OCI-LY7 (cell line): Measurements from ENCODE around the gene PRKG1. TPM values are rescaled to one million over a fixed set of nuclear protein-coding genes. Genes with fewer than 3 reads are reported as not detected.

Experiments
- BruUV-seq: library from RNA; stranded (reverse); fragments of 400-500 nt; replicated peaks from 2 replicates; lab custom pipeline; 2021; lab: Mats Ljungman, UMichigan
- CTCF ChIA-PET: fragments of 300-600 bp; sonication (Branson Sonifier 250); formaldehyde crosslinking; loops from one replicate; lab custom pipeline; 2022; ENCODE audit warnings: antibody characterized with exemption; ENCODE audit not compliant: unreplicated experiment; lab: Charles Lee
- POLR2A ChIA-PET: fragments of 300-600 bp; sonication (Branson Sonifier 250); formaldehyde crosslinking; loops from one replicate; lab custom pipeline; 2022; ENCODE audit warnings: antibody characterized with exemption; lab: Charles Lee
- DNase-seq: peaks from one replicate; pipeline ENCODE4 v3.0.0-alpha.2; 2015; ENCODE audit warnings: low spot score
- H2AFZ ChIP-seq: fragments of 200-600 bp; sonication (generic), shearing (Covaris generic); 2 replicates; pipeline ENCODE4 v1.6.1; 2014; ENCODE audit warnings: mild to moderate bottlenecking, antibody characterized with exemption, low read length, moderate library complexity
- H3K27ac ChIP-seq: fragments of 200-600 bp; sonication (generic); 2 replicates; pipeline ENCODE4 v1.5.1; 2014; ENCODE audit warnings: mixed run types, low read depth, mild to moderate bottlenecking, moderate library complexity, low read length, inconsistent platforms; ENCODE audit not compliant: poor library complexity, severe bottlenecking
- H3K36me3 ChIP-seq: fragments of 200-600 bp; sonication (generic); 2 replicates; pipeline ENCODE4 v1.6.1; 2014; ENCODE audit warnings: mild to moderate bottlenecking, antibody characterized with exemption, low read length, moderate library complexity, mixed read lengths; ENCODE audit not compliant: insufficient read depth
- H3K4me1 ChIP-seq: fragments of 200-600 bp; sonication (generic); 2 replicates; pipeline ENCODE4 v1.5.1; 2014; ENCODE audit warnings: mild to moderate bottlenecking, low read length; ENCODE audit not compliant: insufficient read depth, poor library complexity, severe bottlenecking
- H3K4me2 ChIP-seq: fragments of 200-600 bp; sonication (generic); 2 replicates; pipeline ENCODE4 v1.6.1; 2014; ENCODE audit warnings: mild to moderate bottlenecking, low read length
- H3K4me3 ChIP-seq: fragments of 200-600 bp; sonication (generic); 2 replicates; pipeline ENCODE4 v1.5.1; 2014; ENCODE audit warnings: mild to moderate bottlenecking, low read depth, low read length; ENCODE audit not compliant: poor library complexity, severe bottlenecking
- H3K79me2 ChIP-seq: fragments of 200-600 bp; sonication (generic); 2 replicates; pipeline ENCODE4 v1.6.1; 2016; ENCODE audit warnings: low read depth, mild to moderate bottlenecking, low read length, moderate library complexity, mixed read lengths; ENCODE audit not compliant: insufficient read depth
- H3K9me2 ChIP-seq: fragments of 200-600 bp; sonication (generic); 2 replicates; pipeline ENCODE4 v1.6.1; 2016; ENCODE audit warnings: mild to moderate bottlenecking, low read length, mixed read lengths; ENCODE audit not compliant: insufficient read depth
- H3K9me3 ChIP-seq: fragments of 200-600 bp; sonication (generic); 2 replicates; pipeline ENCODE4 v1.6.1; 2014; ENCODE audit warnings: mild to moderate bottlenecking, mixed run types, low read length, mixed read lengths
- H4K20me1 ChIP-seq: fragments of 200-600 bp; sonication (generic); 2 replicates; pipeline ENCODE4 v1.6.1; 2014; ENCODE audit warnings: mild to moderate bottlenecking, antibody characterized with exemption, low read length, moderate library complexity, mixed read lengths; ENCODE audit not compliant: insufficient read depth
- CTCF ChIP-seq: fragments of 200-600 bp; sonication (generic); conservative IDR thresholded peaks from 2 replicates; pipeline ENCODE4 v1.5.1; 2014; ENCODE audit warnings: mild to moderate bottlenecking, antibody characterized with exemption, low read length, moderate library complexity, mixed read lengths
- EZH2phosphoT487 ChIP-seq: fragments of 200-600 bp; sonication (generic); IDR thresholded peaks from 2 replicates; pipeline ENCODE4 v1.6.1; 2018; ENCODE audit warnings: low read depth, borderline replicate concordance, mild to moderate bottlenecking, mixed run types, antibody characterized with exemption, low read length, moderate library complexity, mixed read lengths
- intact Hi-C: fragments of 100-400 bp; cut with micrococcal nuclease; formaldehyde crosslinking; loops from one replicate; pipeline ENCODE4 v1.10.0; 2022; ENCODE audit not compliant: unreplicated experiment
- total RNA-seq, 2 experiments: library from RNA; depleted of rRNA in 1 of 2; stranded (reverse); fragments of >200 nt in 1 of 2; shearing (Covaris generic) in 1 of 2; gene quantifications; 2 replicates each; pipeline ENCODE4 v1.2.3, GENCODE V29; 2014 to 2022

Gene PRKG1
- total RNA-seq, 2 experiments from 2014 or later: not detected

DNA sequence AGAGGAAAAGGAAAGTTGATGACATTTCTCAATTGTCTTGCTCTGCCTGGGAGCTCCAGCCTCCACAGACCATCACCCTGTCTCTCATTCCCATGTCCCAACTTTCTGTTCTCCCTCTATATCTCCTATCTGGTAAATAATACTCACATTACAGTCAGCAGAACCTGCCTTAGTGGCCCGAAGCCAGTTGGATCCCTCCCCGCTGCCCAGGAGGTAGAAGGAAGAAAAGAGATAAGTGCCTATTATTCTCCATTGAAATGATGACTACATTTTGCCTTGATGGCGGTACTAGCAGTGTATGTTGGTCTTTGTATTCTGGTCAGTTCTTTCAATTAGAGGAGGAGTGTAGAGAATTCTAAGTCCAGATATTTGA is 533.2 kb downstream of the PRKG1 start:
- ChIA-PET POLR2A (interaction anchor here (0.8 kb wide), 1 partner anchor 147 kb away, joined by 3 read pairs; no protein-coding TSS in a partner anchor), CTCF (no interaction called here)
- Histone ChIP-seq H3K4me3 (no peak overlapping the region), H3K9me3 (no peaks in the 10 kb centered on the region), H3K27ac (no peak overlapping the region), H4K20me1 (no peaks in the 10 kb centered on the region), H2AFZ (no peak overlapping the region), H3K9me2 (no peaks in the 10 kb centered on the region), H3K4me1 (no peaks in the 10 kb centered on the region), H3K79me2 (no peaks in the 10 kb centered on the region), H3K4me2 (no peak overlapping the region), H3K36me3 (no peaks in the 10 kb centered on the region)
- no TSS peak for BruUV-seq
- no peak for DNase-seq
- intact Hi-C loops: no loop called here
- TF ChIP-seq EZH2phosphoT487 (no peak), CTCF (no peak)

DNA sequence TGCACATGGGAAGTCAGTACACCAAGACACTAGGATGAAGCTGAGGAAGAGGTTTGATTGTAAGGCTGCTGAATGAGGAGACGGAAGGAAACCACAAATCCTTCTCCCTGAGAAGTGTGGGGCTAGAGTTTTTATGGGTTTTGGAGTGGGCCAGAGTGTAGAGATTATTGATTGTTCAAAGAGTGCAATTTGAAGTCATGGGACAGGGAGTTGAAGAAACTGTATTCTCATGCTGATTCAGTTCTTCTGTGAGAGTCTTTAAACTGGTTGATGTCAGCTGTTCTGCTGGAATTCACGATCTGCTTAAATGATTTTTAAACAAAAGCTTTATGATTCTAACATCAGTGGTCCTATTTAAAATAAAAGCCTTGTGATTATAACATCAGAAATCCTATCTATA is 533.9 kb downstream of the PRKG1 start:
- H3K4me1 ChIP-seq: no peaks in the 10 kb centered on the region
- H3K9me2 ChIP-seq: no peaks in the 10 kb centered on the region
- no peak for DNase-seq
- intact Hi-C loops: no loop called here
- no peak overlapping the region for H3K27ac ChIP-seq
- no peaks in the 10 kb centered on the region for H3K9me3 ChIP-seq
- no peak overlapping the region for H3K4me3 ChIP-seq
- no peak for TF ChIP-seq EZH2phosphoT487
- no peak for TF ChIP-seq CTCF
- POLR2A ChIA-PET: interaction anchor here (0.8 kb wide), 1 partner anchor 147 kb away, joined by 3 read pairs; no protein-coding TSS in a partner anchor
- H2AFZ ChIP-seq: no peak overlapping the region
- H3K79me2 ChIP-seq: no peaks in the 10 kb centered on the region
- no peak overlapping the region for H3K4me2 ChIP-seq
- CTCF ChIA-PET: no interaction called here
- H3K36me3 ChIP-seq: no peaks in the 10 kb centered on the region
- H4K20me1 ChIP-seq: no peaks in the 10 kb centered on the region
- BruUV-seq: no TSS peak

DNA sequence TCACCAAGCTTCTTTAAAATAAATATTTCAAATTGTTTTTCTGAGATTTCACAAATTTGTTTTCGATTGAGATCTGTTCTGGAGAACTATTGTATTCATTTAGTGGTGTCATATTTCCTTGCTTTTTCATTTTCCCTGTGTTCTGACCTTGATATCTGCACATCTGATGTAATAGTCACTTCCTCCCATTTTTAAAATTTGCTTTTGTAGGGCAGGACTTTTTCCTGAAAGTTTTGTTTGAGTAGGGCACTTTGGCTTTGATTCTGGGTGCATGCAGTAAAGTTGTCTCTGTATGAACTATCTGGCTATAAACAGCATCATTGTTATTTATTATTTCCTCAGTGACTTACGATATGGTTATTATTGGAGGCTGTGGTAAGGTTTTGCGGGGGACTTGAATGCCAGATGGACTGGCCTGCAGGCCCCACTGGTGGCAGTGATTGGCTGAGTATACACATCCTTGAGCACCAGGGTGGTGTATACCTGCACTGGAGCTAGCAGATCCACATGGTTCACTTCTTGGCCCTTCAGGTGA is 541.5 kb downstream of the PRKG1 start:
- Histone ChIP-seq H3K4me3 (no peak overlapping the region), H3K79me2 (no peaks in the 10 kb centered on the region), H3K9me3 (no peaks in the 10 kb centered on the region), H2AFZ (no peak overlapping the region), H4K20me1 (no peaks in the 10 kb centered on the region), H3K27ac (no peak overlapping the region), H3K9me2 (no peaks in the 10 kb centered on the region), H3K4me1 (no peaks in the 10 kb centered on the region), H3K36me3 (no peaks in the 10 kb centered on the region), H3K4me2 (no peak overlapping the region)
- TF ChIP-seq CTCF: no peak
- no peak for TF ChIP-seq EZH2phosphoT487
- BruUV-seq: no TSS peak
- ChIA-PET POLR2A (interaction anchor here (0.5 kb wide), 1 partner anchor 37 kb away, joined by 3 read pairs; no protein-coding TSS in a partner anchor), CTCF (no interaction called here)
- intact Hi-C loops: no loop called here
- DNase-seq: no peak
